Brain pericyte (primary cell): ENCODE results near the gene GPRIN2.
"Not testable (repeated sequence)": the region's sequence is repeated elsewhere in the genome, so short reads cannot be mapped to it uniquely, and the experiment has no call there.

ENCODE experiments used
- DNase-seq: peaks from one replicate; pipeline ENCODE4 v3.0.0-alpha.2; 2012; ENCODE audit warnings: low read depth, low spot score

GPRIN2 gene

GRCh38 chr10:46537309-46537708, 19.1 kb downstream of the GPRIN2 start:
- DNase-seq = no peak

GRCh38 chr10:46536781-46537180, 19.7 kb downstream of the GPRIN2 start:
- DNase-seq = no peak

- DNase-seq = no peak
These were observed 20.3 kb downstream of the GPRIN2 start for GRCh38 chr10:46536171-46536570.

GRCh38 chr10:46534828-46535524, 21.5 kb downstream of the GPRIN2 start:
- DNase-seq = no peak

- not testable (repeated sequence) for DNase-seq
These were observed 24.2 kb downstream of the GPRIN2 start for GRCh38 chr10:46532256-46532655.

GRCh38 chr10:46530249-46531186, 25.9 kb downstream of the GPRIN2 start:
- DNase-seq = peak; percentile 67

GRCh38 chr10:46529742-46530141, 26.7 kb downstream of the GPRIN2 start:
- not testable (repeated sequence) for DNase-seq

- no peak for DNase-seq
These were observed 27.5 kb downstream of the GPRIN2 start for GRCh38 chr10:46528675-46529615.

- no peak for DNase-seq
These were observed 28.2 kb downstream of the GPRIN2 start for GRCh38 chr10:46528171-46528671.

GRCh38 chr10:46527241-46527811, 29.1 kb downstream of the GPRIN2 start:
- DNase-seq = no peak

- DNase-seq = no peak
These were observed 29.8 kb downstream of the GPRIN2 start for GRCh38 chr10:46526682-46527038.

GRCh38 chr10:46525824-46526681, 30.4 kb downstream of the GPRIN2 start:
- no peak for DNase-seq

GRCh38 chr10:46525177-46525823, 31.2 kb downstream of the GPRIN2 start:
- no peak for DNase-seq

GRCh38 chr10:46524472-46525176, 31.8 kb downstream of the GPRIN2 start:
- DNase-seq = no peak

- no peak for DNase-seq
These were observed 32.4 kb downstream of the GPRIN2 start for GRCh38 chr10:46523962-46524471.

GRCh38 chr10:46523119-46523961, 33.1 kb downstream of the GPRIN2 start:
- no peak for DNase-seq

GRCh38 chr10:46522295-46523118, 34.0 kb downstream of the GPRIN2 start:
- DNase-seq = no peak
